Panc1 (cell line): Measurements from ENCODE around the gene ARMS2.

Experiments
- POLR2AphosphoS5 ChIP-seq: IDR thresholded peaks from 2 replicates; pipeline ENCODE4 v1.6.1; 2012; ENCODE audit warnings: mild to moderate bottlenecking, low read depth, low read length, moderate library complexity
- REST ChIP-seq, 2 experiments: IDR thresholded peaks; 2 replicates each; pipeline ENCODE4 v1.6.1; 2011 to 2012; ENCODE audit warnings: low read depth in 2 of 2, control low read depth in 1 of 2, low read length in 1 of 2, mild to moderate bottlenecking in 1 of 2, moderate library complexity in 1 of 2; ENCODE audit not compliant: insufficient read depth in 1 of 2
- SIN3A ChIP-seq: IDR thresholded peaks from 2 replicates; pipeline ENCODE4 v1.6.1; 2012; ENCODE audit warnings: low read depth, mild to moderate bottlenecking, low read length, moderate library complexity, borderline replicate concordance; ENCODE audit not compliant: insufficient read depth
- TCF7L2 ChIP-seq: IDR thresholded peaks from 2 replicates; pipeline ENCODE4 v1.6.1; 2011; ENCODE audit warnings: mild to moderate bottlenecking, low read depth, low read length, inconsistent platforms
- TF ChIP-seq, protein P1 (sequence below): fragments of 450-650 bp; IDR thresholded peaks from 2 replicates; pipeline ENCODE4 v1.5.1; 2017; ENCODE audit warnings: mild to moderate bottlenecking

DNA sequence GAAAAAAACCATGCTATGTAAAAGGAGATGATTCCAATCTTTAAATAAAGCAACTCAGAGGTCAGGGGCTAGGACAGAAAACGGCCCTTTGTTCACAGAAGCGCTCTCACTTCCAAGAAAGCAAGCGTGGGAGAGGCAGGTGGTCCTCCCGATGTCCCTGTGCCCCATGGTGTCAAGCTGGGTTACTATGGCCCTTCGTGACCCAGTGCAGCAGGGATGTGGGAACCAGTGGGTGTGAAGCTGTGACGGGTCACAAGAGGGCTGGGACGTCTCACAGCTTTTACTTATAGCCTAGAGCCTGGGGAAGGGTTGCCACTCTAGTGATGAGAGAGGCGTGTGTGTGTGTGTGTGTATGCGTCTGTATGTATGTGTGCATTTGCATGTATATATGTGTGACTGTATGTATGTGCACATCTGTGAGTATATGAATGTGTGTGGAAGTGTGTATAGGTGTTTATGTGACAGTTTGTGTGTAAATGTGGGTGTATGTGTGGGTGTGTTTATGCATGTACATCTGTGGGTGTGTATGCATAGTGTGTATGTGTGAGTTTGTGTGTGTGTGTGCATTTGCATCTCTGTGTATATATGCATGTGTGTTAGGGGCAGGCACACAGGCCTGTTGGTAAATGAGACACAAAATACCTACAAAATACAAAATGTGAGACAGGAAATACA, 32.1 kb downstream of the ARMS2 start:
- TF ChIP-seq, protein P1, sequence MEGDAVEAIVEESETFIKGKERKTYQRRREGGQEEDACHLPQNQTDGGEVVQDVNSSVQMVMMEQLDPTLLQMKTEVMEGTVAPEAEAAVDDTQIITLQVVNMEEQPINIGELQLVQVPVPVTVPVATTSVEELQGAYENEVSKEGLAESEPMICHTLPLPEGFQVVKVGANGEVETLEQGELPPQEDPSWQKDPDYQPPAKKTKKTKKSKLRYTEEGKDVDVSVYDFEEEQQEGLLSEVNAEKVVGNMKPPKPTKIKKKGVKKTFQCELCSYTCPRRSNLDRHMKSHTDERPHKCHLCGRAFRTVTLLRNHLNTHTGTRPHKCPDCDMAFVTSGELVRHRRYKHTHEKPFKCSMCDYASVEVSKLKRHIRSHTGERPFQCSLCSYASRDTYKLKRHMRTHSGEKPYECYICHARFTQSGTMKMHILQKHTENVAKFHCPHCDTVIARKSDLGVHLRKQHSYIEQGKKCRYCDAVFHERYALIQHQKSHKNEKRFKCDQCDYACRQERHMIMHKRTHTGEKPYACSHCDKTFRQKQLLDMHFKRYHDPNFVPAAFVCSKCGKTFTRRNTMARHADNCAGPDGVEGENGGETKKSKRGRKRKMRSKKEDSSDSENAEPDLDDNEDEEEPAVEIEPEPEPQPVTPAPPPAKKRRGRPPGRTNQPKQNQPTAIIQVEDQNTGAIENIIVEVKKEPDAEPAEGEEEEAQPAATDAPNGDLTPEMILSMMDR, result no peak
- TF ChIP-seq REST (IDR thresholded peaks at IDR 0.05; ENCODE audit: insufficient read depth in 1 of 2, low read depth in 2 of 2, low read length in 1 of 2) (no peak), SIN3A (no peak), TCF7L2 (no peak), POLR2AphosphoS5 (no peak)
